Measurements from ENCODE around the gene WBP2. TPM values are rescaled to one million over a fixed set of nuclear protein-coding genes. Genes with fewer than 3 reads are reported as not detected.
"Not testable (repeated sequence)": the region's sequence is repeated elsewhere in the genome, so short reads cannot be mapped to it uniquely, and the experiment has no call there.

Gene WBP2
- total RNA-seq, 4 donors from 2014 or later = 129 to 259 (median 148) TPM

GRCh38 chr17:75869282-75870141 lies 14.4 kb upstream of the WBP2 start:
- peak in 1 of 2 donors; percentile 55 for DNase-seq
- ATAC-seq = peak in 1 of 2 donors; percentile 22
- no peak for TF ChIP-seq POLR2A (IDR thresholded peaks at IDR 0.05)
- TF ChIP-seq, protein P1, sequence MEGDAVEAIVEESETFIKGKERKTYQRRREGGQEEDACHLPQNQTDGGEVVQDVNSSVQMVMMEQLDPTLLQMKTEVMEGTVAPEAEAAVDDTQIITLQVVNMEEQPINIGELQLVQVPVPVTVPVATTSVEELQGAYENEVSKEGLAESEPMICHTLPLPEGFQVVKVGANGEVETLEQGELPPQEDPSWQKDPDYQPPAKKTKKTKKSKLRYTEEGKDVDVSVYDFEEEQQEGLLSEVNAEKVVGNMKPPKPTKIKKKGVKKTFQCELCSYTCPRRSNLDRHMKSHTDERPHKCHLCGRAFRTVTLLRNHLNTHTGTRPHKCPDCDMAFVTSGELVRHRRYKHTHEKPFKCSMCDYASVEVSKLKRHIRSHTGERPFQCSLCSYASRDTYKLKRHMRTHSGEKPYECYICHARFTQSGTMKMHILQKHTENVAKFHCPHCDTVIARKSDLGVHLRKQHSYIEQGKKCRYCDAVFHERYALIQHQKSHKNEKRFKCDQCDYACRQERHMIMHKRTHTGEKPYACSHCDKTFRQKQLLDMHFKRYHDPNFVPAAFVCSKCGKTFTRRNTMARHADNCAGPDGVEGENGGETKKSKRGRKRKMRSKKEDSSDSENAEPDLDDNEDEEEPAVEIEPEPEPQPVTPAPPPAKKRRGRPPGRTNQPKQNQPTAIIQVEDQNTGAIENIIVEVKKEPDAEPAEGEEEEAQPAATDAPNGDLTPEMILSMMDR (IDR thresholded peaks at IDR 0.05 in 4 of 5, conservative IDR thresholded peaks at IDR 0.05 in 1 of 5) = no peak
- H3K27ac ChIP-seq = peak overlapping the region; percentile 68 to 77 (median 72)
- H3K9me3 ChIP-seq = no peaks in the 10 kb centered on the region
- no peaks in the 10 kb centered on the region for H3K36me3 ChIP-seq
- intact Hi-C loops (cut with DNase I; ENCODE audit: low total_unique reads) = no loop called here
- H3K27me3 ChIP-seq = no peaks in the 10 kb centered on the region
- peaks cover 26 to 34% of the 10 kb centered on the region in 2 donors for H3K4me1 ChIP-seq
- H3K4me3 ChIP-seq = peak overlapping the region in 1 of 4 donors; percentile 14
- in situ Hi-C loops (cut with MboI; ENCODE audit: low sequenced_read_pairs in 4 of 4) = no loop called here

DNA sequence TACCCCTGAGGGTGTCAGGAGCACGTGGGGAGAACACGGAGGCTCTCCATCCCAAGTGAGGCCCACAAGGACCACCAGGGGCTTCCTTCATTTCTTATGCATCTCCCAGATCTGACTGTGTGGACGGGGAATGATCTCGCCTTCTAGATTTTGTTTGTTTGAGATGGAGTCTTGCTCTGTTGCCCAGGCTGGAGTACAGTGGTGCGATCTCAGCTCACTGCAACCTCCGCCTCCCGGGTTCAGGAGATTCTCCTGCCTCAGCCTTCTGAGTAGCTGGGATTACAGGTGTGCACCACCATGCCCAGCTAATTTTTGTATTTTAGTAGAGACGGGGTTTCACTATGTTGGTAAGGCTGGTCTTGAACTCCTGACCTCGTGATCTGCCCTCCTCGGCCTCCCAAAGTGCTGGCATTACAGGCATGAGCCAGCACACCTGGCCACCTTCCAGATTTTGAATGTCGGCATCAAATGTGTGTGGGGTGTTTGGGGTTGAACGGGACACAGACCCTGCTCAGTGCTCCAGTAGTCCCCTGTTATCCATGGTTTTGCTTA lies 13.7 kb upstream of the WBP2 start:
- H3K27me3 ChIP-seq; intact Hi-C loops (cut with DNase I; ENCODE audit: low total_unique reads); DNase-seq; H3K9me3 ChIP-seq; in situ Hi-C loops (cut with MboI; ENCODE audit: low sequenced_read_pairs in 4 of 4); H3K4me3 ChIP-seq; H3K36me3 ChIP-seq; ATAC-seq: not testable (repeated sequence)
- peaks cover 23 to 31% of the 10 kb centered on the region in 2 donors for H3K4me1 ChIP-seq
- H3K27ac ChIP-seq = peak overlapping the region; percentile 68 to 77 (median 72)

GRCh38 chr17:75865404-75866188 lies 10.5 kb upstream of the WBP2 start:
- ATAC-seq; in situ Hi-C loops (cut with MboI; ENCODE audit: low sequenced_read_pairs in 4 of 4); H3K36me3 ChIP-seq; H3K9me3 ChIP-seq; H3K4me3 ChIP-seq; intact Hi-C loops (cut with DNase I; ENCODE audit: low total_unique reads); H3K27me3 ChIP-seq; DNase-seq: not testable (repeated sequence)
- Histone ChIP-seq H3K4me1 (peaks cover 7 to 13% of the 10 kb centered on the region in 2 donors), H3K27ac (peak overlapping the region in 3 of 4 donors; percentile 57 to 68 (median 64))

GRCh38 chr17:75864887-75865286 lies 9.8 kb upstream of the WBP2 start:
- DNase-seq; H3K9me3 ChIP-seq; H3K36me3 ChIP-seq; H3K4me3 ChIP-seq; ATAC-seq; H3K27me3 ChIP-seq; in situ Hi-C loops (cut with MboI; ENCODE audit: low sequenced_read_pairs in 4 of 4); intact Hi-C loops (cut with DNase I; ENCODE audit: low total_unique reads): not testable (repeated sequence)
- H3K27ac ChIP-seq = peak overlapping the region; percentile 43 to 68 (median 60)
- peaks cover 5 to 13% of the 10 kb centered on the region in 2 donors for H3K4me1 ChIP-seq

DNA sequence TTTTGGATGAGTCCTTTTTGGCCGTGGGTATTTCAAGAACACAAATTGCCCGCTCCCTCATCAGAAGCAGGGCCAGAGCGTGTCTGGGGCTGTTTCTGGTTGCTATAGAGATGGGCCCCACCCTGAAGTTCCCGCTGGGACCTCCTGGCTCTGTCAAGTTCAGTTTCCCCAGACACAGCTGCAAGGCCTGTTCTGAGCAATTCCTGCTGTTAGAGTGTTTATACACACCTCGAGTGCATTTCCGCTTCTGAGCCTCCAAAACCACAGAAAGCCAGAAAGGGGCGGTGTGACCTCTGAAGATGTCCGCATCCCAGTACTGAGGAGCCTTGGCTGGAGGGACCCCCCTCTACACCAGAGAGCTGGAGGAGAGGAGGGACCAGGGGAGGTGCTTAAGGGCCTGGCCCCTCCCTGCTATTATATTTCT lies 9.3 kb upstream of the WBP2 start:
- ATAC-seq (peak; percentile 52 to 67), DNase-seq (peak in 1 of 2 donors; percentile 73)
- Histone ChIP-seq H3K36me3 (no peaks in the 10 kb centered on the region), H3K9me3 (no peaks in the 10 kb centered on the region), H3K27ac (peak overlapping the region; percentile 43 to 68 (median 60)), H3K4me1 (peaks cover under 1 to 13% of the 10 kb centered on the region in 2 donors), H3K4me3 (no peak overlapping the region), H3K27me3 (no peaks in the 10 kb centered on the region)
- intact Hi-C loops (cut with DNase I; ENCODE audit: low total_unique reads) (no loop called here), in situ Hi-C loops (cut with MboI; ENCODE audit: low sequenced_read_pairs in 4 of 4) (no loop called here)
- TF ChIP-seq, protein P1 (IDR thresholded peaks at IDR 0.05 in 4 of 5, conservative IDR thresholded peaks at IDR 0.05 in 1 of 5) = no peak
- TF ChIP-seq POLR2A (IDR thresholded peaks at IDR 0.05) = no peak
